A549 (cell line): ENCODE results near the gene LGR5. TPM values are rescaled to one million over a fixed set of nuclear protein-coding genes. Genes with fewer than 3 reads are reported as not detected.

ENCODE experiments used
- ATAC-seq, 2 experiments: fragments of 200-7000 bp in 1 of 2; fragments of >200 bp in 1 of 2; cut with Nextera tagmentation in 1 of 2; cut with Tn5 transposase in 1 of 2; 3 replicates each; pipeline versions ENCODE4 v1.8.0 to v1.9.1; 2018 to 2020; ENCODE audit warnings: mild to moderate bottlenecking in 1 of 2, moderate library complexity in 1 of 2
- CTCF ChIA-PET: fragments of 300-600 bp; sonication (Branson Sonifier 250); formaldehyde crosslinking; extraction: SDS; loops from one replicate; lab custom pipeline; 2021; ENCODE audit warnings: antibody characterized with exemption, inconsistent platforms; lab: Yijun Ruan, JAX
- POLR2A ChIA-PET: fragments of 350-600 bp; formaldehyde crosslinking; extraction: SDS; loops from one replicate; lab custom pipeline; 2021; ENCODE audit warnings: antibody characterized with exemption, inconsistent platforms; lab: Yijun Ruan, JAX
- DNase-seq, 2 experiments: peaks; one replicate each; pipeline versions ENCODE4 v3.0.0 to v3.0.0-alpha.2; 2011 to 2016; ENCODE audit warnings: low read depth in 1 of 2, low spot score in 1 of 2
- FAIRE-seq: peaks from 2 replicates; lab custom pipeline; 2011; peaks lifted over from hg19 to GRCh38; lab: Jason Lieb, UNC
- H3K27ac ChIP-seq, 2 experiments: fragments of >200 bp; sonication (Bioruptor Twin); formaldehyde crosslinking; 3 replicates each; pipeline ENCODE4 v1.5.1; 2016 to 2017
- H3K4me1 ChIP-seq: fragments of >200 bp; sonication (Bioruptor Twin); formaldehyde crosslinking; 3 replicates; pipeline ENCODE4 v1.6.1; 2016
- H3K4me2 ChIP-seq: fragments of >200 bp; sonication (Bioruptor Twin); formaldehyde crosslinking; 3 replicates; pipeline ENCODE4 v1.6.1; 2016
- H3K4me3 ChIP-seq: fragments of >200 bp; sonication (Bioruptor Twin); formaldehyde crosslinking; 3 replicates; pipeline ENCODE4 v1.5.1; 2016
- H3K9me3 ChIP-seq: fragments of >200 bp; sonication (Bioruptor Twin); formaldehyde crosslinking; 3 replicates; pipeline ENCODE4 v1.6.1; 2016
- CBX8 ChIP-seq: fragments of 200-600 bp; sonication (generic); IDR thresholded peaks from 2 replicates; pipeline ENCODE4 v1.6.1; 2016
- CHD2 ChIP-seq: fragments of 150-350 bp; IDR thresholded peaks from 2 replicates; pipeline ENCODE4 v1.6.1; 2014; ENCODE audit warnings: low read length; ENCODE audit not compliant: partially characterized antibody
- CHD4 ChIP-seq: fragments of 200-600 bp; sonication (generic); IDR thresholded peaks from 2 replicates; pipeline ENCODE4 v1.6.1; 2016; ENCODE audit warnings: antibody characterized with exemption, mild to moderate bottlenecking, borderline replicate concordance
- EHMT2 ChIP-seq: fragments of 200-600 bp; sonication (generic); IDR thresholded peaks from 2 replicates; pipeline ENCODE4 v1.6.1; 2016; ENCODE audit warnings: antibody characterized with exemption, low read depth, mild to moderate bottlenecking, moderate library complexity
- EP300 ChIP-seq, 2 experiments: fragments of >200 bp; sonication (Bioruptor Twin); formaldehyde crosslinking; IDR thresholded peaks; 2 replicates in 1 of 2; 3 replicates in 1 of 2; pipeline ENCODE4 v1.6.1; 2016 to 2017
- FOSB ChIP-seq: fragments of 250-450 bp; sonication (Bioruptor Pico); IDR thresholded peaks from 2 replicates; pipeline ENCODE4 v1.5.0; 2020; ENCODE audit warnings: mild to moderate bottlenecking, moderate library complexity
- GATA3 ChIP-seq: IDR thresholded peaks from 2 replicates; pipeline ENCODE4 v1.6.1; 2012; ENCODE audit warnings: borderline replicate concordance
- HEYL ChIP-seq: fragments of 250-450 bp; sonication (Bioruptor Pico); IDR thresholded peaks from 2 replicates; pipeline ENCODE4 v1.8.0; 2021; ENCODE audit warnings: mild to moderate bottlenecking, moderate library complexity
- MAX ChIP-seq: IDR thresholded peaks from 2 replicates; pipeline ENCODE4 v1.6.1; 2012
- NFE2L2 ChIP-seq: fragments of 150-350 bp; conservative IDR thresholded peaks from 2 replicates; pipeline ENCODE4 v1.6.1; 2014; ENCODE audit warnings: low read length
- NR3C1 ChIP-seq: fragments of >200 bp; sonication (Bioruptor Twin); formaldehyde crosslinking; IDR thresholded peaks from 3 replicates; pipeline ENCODE4 v1.6.1; 2017
- PHF8 ChIP-seq: fragments of 200-600 bp; sonication (generic); IDR thresholded peaks from 2 replicates; pipeline ENCODE4 v1.6.1; 2016; ENCODE audit warnings: low read depth, mild to moderate bottlenecking, antibody characterized with exemption, moderate library complexity, borderline replicate concordance
- RARB ChIP-seq: fragments of 250-450 bp; sonication (Bioruptor Pico); IDR thresholded peaks from 2 replicates; pipeline ENCODE4 v1.8.0; 2021; ENCODE audit warnings: mild to moderate bottlenecking, moderate library complexity
- RCOR1 ChIP-seq: fragments of 150-350 bp; IDR thresholded peaks from 2 replicates; pipeline ENCODE4 v1.6.1; 2014; ENCODE audit warnings: antibody characterized with exemption, low read length, low read depth
- SMC3 ChIP-seq: fragments of >200 bp; sonication (Bioruptor Twin); formaldehyde crosslinking; IDR thresholded peaks from 3 replicates; pipeline ENCODE4 v1.6.1; 2018; ENCODE audit warnings: inconsistent platforms
- TFCP2L1 ChIP-seq: fragments of 250-450 bp; sonication (Bioruptor Pico); IDR thresholded peaks from 2 replicates; pipeline ENCODE4 v1.5.0; 2021; ENCODE audit warnings: mild to moderate bottlenecking
- TP53 ChIP-seq: fragments of 250-450 bp; sonication (Bioruptor Pico); IDR thresholded peaks from 2 replicates; pipeline ENCODE4 v1.5.0; 2021; ENCODE audit warnings: mild to moderate bottlenecking, moderate library complexity
- ZFP36 ChIP-seq: fragments of 450-650 bp; IDR thresholded peaks from 2 replicates; pipeline ENCODE4 v1.6.1; 2014; ENCODE audit warnings: borderline replicate concordance; ENCODE audit not compliant: partially characterized antibody
- ZNF302 ChIP-seq: fragments of 250-450 bp; sonication (Bioruptor Pico); IDR thresholded peaks from 2 replicates; pipeline ENCODE4 v1.9.0; 2021; ENCODE audit warnings: inconsistent platforms, mild to moderate bottlenecking, moderate library complexity
- ZSCAN20 ChIP-seq: fragments of 250-450 bp; sonication (Bioruptor Pico); IDR thresholded peaks from 2 replicates; pipeline ENCODE4 v1.8.0; 2022; ENCODE audit warnings: mild to moderate bottlenecking, moderate library complexity
- WGBS: methylation state at CpG from one replicate; pipeline ENCODE4 v1.1.6; 2017; ENCODE audit errors: missing lambda C conversion rate; 5-methylcytosine and 5-hydroxymethylcytosine counted together
- polyA plus RNA-seq, 4 experiments: library from polyadenylated mRNA; depleted of rRNA in 3 of 4; stranded (reverse); fragments of >200 nt; fragmentation: RNase III in 1 of 4; extraction: RNeasy Plus Mini Kit Qiagen cat#74134 plus additional on column Dnase treatment in 1 of 4; gene quantifications; 2 replicates in 3 of 4; 3 replicates in 1 of 4; pipeline ENCODE4 v1.2.3, GENCODE V29; 2011 to 2017
- TF ChIP-seq, protein P1 (sequence below): fragments of >200 bp; sonication (Bioruptor Twin); formaldehyde crosslinking; IDR thresholded peaks from 3 replicates; pipeline ENCODE4 v1.5.1; 2016
- TF ChIP-seq, protein P2 (sequence below): fragments of 450-650 bp; IDR thresholded peaks from 2 replicates; pipeline ENCODE4 v1.6.1; 2014; ENCODE audit warnings: antibody characterized with exemption

The LGR5 gene
- polyA plus RNA-seq, 2 of the 4 experiments (the other 2 are of a cell fraction): not detected

DNA sequence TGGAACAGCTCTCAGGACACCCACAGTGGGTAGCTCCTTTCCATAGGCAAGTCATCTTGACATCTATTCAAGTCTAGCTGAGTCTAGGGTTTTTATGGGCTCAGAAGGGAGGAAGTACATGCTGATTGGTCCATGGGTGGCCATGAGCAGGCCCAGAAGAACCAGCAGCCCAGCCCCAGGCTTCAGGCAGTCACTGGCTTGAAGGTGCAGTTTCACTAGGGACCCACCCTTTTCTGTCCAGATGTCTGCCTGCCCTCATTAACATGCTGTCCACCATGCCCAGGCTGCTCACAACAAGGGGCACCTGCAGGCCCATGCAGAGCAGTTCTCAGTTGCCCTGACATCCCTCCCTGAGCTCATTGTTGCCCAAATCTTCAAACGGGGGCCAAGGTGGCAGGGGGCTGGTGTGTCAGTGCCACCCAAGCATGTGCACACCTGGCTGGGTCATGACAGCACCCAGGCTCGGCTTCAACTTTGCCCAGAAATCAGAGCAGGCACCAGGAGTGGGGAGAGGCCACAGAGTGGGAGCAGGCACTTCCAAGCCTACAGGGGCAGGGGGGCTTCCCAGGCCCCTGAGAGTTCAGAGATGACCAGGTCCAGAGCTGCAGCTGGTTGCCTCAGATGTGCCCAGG, 18.7 kb upstream of the LGR5 start:
- no peak for ATAC-seq
- Histone ChIP-seq H3K4me2 (no peak overlapping the region), H3K27ac (no peak overlapping the region), H3K9me3 (no peaks in the 10 kb centered on the region), H3K4me3 (no peak overlapping the region), H3K4me1 (no peaks in the 10 kb centered on the region)
- no peak for DNase-seq
- TF ChIP-seq GATA3 (no peak), ZSCAN20 (CRISPR knock-in tag) (no peak), NFE2L2 (no peak)
- TF ChIP-seq, protein P1, sequence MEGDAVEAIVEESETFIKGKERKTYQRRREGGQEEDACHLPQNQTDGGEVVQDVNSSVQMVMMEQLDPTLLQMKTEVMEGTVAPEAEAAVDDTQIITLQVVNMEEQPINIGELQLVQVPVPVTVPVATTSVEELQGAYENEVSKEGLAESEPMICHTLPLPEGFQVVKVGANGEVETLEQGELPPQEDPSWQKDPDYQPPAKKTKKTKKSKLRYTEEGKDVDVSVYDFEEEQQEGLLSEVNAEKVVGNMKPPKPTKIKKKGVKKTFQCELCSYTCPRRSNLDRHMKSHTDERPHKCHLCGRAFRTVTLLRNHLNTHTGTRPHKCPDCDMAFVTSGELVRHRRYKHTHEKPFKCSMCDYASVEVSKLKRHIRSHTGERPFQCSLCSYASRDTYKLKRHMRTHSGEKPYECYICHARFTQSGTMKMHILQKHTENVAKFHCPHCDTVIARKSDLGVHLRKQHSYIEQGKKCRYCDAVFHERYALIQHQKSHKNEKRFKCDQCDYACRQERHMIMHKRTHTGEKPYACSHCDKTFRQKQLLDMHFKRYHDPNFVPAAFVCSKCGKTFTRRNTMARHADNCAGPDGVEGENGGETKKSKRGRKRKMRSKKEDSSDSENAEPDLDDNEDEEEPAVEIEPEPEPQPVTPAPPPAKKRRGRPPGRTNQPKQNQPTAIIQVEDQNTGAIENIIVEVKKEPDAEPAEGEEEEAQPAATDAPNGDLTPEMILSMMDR: no peak
- FAIRE-seq: no peak
- no CpG with 5 or more reads among the region's 2 CpGs for WGBS
- ChIA-PET POLR2A (no interaction called here), CTCF (interaction anchor here (1.1 kb wide), 1 partner anchor 216 kb away, joined by 3 read pairs; no protein-coding TSS in a partner anchor)

GRCh38 chr12:71425568-71426299, 13.9 kb upstream of the LGR5 start:
- H3K4me3 ChIP-seq: no peak overlapping the region
- no peak overlapping the region for H3K4me2 ChIP-seq
- ChIA-PET CTCF (interaction anchor here (2.2 kb wide), 1 partner anchor 10 kb away, joined by 6 read pairs; no protein-coding TSS in a partner anchor), POLR2A (no interaction called here)
- H3K9me3 ChIP-seq: no peaks in the 10 kb centered on the region
- no peaks in the 10 kb centered on the region for H3K4me1 ChIP-seq
- TF ChIP-seq, protein P1: no peak
- TF ChIP-seq ZFP36 (no peak), CBX8 (no peak), TFCP2L1 (no peak), FOSB (CRISPR knock-in tag) (no peak), CHD4 (no peak), NR3C1 (no peak), RCOR1 (no peak), GATA3 (no peak), TP53 (CRISPR knock-in tag) (no peak), PHF8 (no peak), MAX (no peak), HEYL (CRISPR knock-in tag) (no peak), RARB (no peak), ZNF302 (no peak), CHD2 (no peak), EHMT2 (no peak), EP300 (IDR thresholded peaks at IDR 0.05) (no peak), SMC3 (no peak)
- TF ChIP-seq, protein P2, sequence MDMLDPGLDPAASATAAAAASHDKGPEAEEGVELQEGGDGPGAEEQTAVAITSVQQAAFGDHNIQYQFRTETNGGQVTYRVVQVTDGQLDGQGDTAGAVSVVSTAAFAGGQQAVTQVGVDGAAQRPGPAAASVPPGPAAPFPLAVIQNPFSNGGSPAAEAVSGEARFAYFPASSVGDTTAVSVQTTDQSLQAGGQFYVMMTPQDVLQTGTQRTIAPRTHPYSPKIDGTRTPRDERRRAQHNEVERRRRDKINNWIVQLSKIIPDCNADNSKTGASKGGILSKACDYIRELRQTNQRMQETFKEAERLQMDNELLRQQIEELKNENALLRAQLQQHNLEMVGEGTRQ: no peak
- no peak for DNase-seq
- no peak for FAIRE-seq
- 35% methylated on average over 4 of the region's 4 CpGs for WGBS
- H3K27ac ChIP-seq: no peak overlapping the region
- ATAC-seq: no peak
